Limb (tissue), 2 donors: ENCODE results near the gene B3GLCT.
"Not testable (repeated sequence)": the region's sequence is repeated elsewhere in the genome, so short reads cannot be mapped to it uniquely, and the experiment has no call there.

Experiments used
- DNase-seq, 2 donors: peaks; one replicate each; pipeline ENCODE4 v3.0.0-alpha.2; 2016; ENCODE audit errors: extremely low spot score in 2 of 2

Gene B3GLCT

DNA sequence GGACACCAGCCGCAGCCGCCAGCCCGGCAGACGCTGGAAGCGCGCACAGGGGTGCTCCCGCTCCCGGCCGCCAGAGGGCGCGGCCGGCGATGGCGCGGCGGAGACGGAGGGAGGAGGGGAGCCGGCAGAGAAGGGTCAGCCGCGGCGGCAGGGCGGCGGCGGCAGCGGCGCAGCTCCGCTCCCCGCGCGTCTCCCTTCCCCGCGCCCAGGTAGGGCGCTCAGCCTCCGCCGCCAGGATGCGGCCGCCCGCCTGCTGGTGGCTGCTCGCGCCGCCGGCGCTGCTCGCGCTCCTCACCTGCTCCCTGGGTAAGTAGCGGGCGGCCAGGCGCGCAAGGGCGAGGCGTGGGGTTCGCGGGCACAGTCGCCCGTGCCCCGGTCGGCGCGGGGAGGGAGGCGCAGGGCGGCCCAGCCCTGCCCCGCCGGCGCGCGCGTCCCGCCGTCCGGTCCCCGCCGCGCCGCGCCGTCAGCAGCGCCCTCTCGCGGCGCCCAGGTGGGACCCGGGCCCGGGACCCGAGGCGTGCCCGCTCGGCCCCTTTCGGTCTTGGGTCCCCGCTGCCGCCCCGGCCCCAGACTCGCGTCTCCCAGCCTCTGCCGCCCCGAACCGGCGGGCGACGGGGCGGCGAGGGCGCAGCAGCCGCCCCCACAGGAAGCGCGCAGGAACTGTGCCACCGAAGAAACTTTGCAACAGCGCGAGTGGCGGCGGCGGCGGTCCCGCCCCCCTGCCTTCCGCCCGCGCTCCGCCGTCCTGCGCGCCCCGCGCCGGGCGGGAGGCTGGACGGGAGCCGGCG lies at the start of gene B3GLCT:
Gene B3GLCT, plus strand, starts transcription at position 127 of the 788 bp plus-strand sequence. Its CDS starts 110 bp downstream, at position 237.
- peak; percentile 86 to 91 for DNase-seq

DNA sequence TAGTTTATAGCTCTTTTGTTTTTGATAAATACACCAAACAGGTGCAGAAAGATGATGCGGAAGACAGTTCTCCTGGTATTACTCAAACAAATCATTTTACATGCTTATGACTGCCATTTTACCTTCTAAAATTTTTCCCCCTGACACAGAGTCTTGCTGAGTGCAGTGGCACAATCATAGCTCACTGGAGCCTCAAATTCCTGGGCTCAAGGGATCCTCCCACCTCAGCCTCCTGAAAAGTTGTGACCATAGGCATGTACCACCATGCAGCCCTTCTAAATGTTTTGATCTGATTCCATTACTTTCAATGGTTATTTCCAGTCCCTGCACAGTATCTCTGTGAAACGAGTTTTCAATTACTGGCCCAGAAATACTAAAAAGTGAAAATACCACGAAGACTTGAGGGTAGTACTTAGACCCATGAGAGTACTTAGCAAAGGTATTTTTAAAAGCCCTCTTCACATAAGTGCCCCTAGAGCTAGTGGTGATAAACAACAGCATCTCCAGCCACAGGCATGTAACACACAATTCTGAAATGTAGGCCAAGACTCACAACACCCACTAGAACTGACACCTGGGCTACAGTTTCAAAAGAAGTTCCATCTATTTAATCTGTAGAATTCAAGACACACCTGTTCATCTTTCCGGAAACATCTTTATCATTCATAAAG lies 49.3 kb upstream of the B3GLCT start:
- no peak for DNase-seq

DNA sequence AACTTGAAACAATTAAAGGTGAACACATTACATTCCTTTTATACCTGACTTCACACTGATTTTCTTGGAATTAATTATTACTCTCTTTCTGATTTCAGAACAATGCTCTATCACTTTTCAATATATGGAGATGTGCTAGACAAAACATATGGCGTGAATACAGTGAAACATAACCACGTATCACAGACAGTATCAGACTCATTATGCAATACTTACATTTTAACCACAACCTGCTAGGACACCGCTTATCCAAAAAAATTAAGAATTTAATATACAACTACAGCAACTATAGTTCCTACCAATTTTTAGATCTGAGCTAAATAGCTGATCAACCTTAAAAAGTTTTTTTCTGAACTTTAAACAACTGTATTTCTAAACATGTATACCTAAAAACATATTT lies 47.9 kb upstream of the B3GLCT start:
- DNase-seq = no peak

DNA sequence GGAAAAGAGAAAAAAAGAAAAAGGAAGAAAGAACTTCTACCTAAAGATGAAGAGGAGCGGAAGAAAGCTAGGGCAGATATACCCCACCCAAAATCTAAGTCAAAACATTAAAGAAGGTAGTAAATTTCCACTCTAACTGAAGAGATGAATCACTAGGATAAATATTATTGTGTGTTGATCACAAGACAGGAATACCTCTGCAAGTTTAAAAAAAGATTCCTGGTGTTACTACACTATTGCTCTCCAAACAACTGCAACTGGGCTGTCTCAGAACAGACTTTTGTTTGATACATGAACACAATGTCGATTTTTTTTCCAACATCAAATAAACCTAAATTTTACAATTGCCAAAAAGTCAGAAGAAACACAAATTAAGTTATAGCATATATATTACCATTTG lies 44.8 kb upstream of the B3GLCT start:
- no peak for DNase-seq

DNA sequence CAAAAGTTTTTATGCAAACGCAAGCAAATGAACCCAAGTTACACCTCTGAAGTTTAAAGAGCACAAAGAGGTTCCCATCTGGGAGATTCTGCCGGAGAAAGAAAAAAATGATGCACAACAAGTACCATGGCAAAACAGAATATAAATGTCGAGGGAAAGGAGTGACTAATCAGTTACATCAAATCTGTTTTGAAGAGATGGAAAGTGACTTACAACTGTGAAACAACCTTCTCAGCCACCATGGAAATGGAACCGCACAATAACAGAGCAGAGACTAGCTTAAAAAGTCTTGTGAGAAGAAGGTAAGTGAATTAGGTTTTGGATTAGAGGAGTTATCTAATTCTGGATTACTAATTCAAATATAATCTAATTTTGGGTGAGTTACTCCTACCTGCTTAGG lies 40.5 kb upstream of the B3GLCT start:
- DNase-seq = no peak

DNA sequence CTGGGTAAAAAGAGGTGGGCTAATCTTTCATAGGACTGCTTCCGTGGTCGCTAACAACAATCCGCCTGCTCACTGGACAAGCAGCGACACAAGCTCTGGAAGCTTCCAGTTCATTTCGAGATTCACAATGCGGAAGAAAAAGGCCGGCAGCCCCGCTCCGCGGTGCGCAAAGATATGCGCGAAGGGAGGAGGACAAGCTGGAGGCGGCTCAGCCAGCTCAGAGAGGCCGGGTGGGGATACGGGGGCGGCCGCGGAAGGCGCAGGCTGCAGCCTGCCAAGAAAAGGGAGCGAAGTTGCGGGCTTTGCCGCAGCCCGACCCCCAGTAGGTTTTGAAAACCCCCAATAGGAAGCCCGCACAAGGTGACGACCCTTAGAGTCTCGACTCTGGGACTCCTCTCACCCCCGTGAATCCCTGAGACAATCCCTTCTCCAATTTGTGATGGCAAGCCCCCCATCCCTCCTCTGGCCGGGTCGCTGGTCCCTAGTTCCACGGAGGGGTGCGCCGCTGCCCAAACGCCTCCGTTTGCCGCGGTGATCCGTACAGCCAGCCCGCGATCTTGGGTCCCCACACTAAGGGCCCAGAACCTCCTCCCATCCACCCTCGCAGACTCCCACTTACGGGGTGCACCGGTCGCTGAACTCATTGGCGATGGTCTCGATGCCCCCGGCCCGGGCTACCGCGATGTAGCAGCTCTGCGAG lies 38.8 kb upstream of the B3GLCT start:
- DNase-seq = peak; percentile 34 to 81

DNA sequence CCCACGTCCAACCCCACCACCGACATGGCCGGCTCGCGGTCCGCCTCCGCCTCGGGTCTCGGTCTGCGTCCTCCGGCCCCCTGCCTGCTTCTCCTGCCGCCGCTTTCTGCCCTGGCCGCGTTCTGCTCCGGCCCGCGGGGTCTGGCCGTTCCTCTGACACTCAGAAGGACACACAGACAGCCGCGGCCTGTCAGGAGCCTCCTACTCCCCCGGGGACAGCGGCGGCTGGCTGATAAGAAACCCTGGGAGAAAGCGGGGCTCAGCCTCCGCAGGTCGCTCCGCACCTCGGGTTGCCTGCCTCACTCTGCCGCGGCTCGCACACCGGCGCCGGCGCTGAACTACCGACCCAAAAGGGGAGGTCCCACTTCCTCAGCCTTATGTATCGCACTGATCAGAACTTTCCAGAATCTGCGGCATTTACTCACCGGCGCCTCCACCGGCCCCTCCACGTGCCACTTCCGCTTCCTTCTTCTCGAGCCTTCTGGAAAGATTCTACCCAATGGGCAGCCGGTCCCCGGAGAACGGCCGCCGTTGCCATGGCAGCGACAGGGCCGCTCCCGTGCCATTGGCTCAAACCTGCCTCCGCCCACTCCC lies 38.1 kb upstream of the B3GLCT start, which contains the start of gene HSPH1:
Gene HSPH1, minus strand, starts transcription at position 348 of the 594 bp plus-strand sequence. Its CDS starts 322 bp downstream, at position 26.
- DNase-seq = peak; percentile 98 to 100

DNA sequence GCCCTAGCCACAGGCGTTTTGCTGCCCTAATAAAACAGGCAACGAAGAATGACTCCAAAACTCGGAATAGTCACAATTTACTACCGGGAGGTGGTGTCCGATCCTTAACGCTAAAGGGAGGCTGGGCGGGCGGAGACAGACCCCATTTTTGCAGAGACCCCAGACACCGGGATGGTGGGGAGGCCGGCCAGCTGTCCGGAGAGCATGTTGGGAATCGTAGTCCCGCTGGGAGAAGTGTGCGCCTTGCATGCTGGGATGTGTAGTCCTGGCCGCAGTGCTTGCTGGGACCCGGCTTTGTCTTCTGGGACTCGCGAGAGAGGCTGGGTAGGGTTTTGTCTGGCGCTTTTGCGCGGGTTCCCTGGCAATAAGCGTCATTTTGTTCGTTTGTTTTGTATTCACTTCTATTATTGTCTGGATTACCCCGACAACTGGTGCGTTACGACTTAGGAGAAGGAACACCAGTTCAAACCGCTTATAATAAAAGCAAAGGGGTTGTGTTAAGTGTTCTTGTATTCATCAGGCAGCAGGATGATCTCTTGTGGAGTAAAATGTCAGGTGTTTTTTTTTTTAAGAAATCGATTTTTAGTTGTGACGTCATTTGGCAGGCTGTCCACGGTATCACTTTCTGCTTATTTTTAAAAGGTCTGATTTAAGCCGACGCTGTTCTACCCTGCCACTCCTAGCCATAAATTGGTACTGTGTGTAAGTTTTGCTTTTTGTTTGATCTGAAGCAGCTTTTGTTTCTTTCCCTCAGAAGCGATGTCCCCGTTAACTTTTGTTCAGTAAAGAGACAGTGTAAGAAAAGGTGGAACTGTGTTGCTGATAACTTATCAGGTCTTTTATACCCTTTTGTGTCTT lies 37.4 kb upstream of the B3GLCT start:
- peak; percentile 98 for DNase-seq

DNA sequence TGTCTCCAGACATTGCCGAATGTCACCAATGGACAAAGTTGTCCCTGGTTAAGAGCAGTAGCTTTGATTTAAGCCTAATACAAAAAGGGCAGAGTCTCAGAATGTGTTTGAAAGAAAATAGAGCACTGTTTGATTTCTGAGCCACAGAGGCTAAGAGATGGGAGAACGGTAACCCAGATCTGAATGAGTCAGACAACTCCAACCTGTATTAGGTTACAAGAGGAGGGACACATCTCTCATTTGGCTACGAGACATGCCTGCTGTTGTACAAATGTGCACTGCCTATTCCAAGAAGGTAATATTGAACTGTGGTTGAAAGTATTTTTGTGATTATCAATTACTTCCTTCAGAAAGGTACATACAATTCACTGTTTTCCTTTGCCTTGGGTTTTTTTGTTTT lies 33.2 kb upstream of the B3GLCT start:
- DNase-seq = no peak

DNA sequence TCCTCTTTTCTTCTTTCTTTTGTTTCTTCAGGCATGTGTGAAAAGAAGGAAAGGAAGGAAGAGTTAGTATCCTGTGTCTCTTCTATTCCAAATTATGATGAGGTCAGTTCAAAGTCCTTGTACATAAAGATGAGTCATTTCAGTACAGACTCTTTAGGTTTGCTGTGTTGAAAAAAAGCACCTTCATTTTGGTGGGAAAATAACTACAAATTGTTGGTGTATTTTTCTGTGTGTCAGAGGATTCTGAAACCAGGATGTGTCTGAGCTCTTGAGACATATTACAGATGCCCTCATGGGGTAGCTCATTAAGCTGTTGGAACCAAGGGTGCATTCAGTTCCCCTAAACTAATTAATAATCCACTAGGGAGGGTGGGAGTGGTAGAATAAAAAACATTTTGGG lies 32.3 kb upstream of the B3GLCT start:
- DNase-seq = no peak

DNA sequence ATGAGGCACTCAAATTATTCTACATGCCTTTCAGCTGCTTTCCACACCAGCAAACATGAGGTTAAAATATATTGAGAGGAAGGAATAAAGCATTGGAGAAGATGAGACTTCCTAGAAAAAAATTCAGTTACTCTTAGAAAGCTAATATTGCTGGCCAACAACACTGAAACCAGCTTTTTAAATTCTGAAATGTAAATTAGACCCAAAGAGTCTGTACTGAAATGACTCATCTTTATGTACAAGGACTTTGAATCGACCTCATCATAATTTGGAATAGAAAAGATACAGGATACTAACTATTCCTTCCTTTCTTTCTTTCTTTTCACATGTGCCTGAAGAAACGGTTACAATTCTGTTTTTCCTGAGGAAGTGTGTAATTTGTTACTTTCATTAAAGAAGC lies 31.6 kb upstream of the B3GLCT start:
- DNase-seq = no peak

DNA sequence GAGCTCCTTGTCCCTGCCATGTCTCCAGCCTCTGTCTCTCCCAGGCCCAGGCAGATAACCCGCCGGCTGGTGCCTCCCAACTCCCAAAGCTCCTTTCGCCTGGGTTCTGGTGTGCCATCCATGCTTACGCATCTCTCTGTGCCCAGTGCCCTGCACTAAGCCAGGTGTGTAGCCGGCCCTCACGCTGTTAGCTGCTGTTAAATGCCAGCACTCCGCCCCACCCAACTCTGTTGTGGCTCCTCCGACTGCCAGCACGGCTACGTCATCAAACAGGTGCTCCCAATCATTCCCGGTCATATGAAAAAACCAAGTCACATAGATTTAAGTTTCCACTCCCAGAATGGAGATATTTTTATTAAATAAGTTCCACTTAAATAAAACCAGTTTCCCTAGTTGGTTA lies 31.0 kb upstream of the B3GLCT start:
- DNase-seq = no peak

DNA sequence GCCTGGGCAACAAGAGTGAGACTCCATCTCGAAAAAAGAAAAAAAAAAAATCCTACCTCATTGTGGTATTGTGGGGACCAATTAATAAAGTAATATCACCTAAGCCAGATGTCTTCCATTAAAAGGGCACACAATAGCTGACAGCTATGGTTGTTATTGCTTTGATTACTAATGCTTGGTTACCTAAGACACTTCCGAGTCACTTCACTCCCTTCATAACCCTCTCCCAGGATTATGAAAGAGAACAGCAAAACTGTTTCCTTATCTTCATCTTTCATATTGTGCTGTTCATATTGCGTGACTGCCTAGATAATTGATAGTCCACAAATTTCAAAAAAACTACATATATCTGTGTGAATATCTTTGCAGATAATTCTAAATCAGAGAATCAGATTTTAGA lies 27.8 kb upstream of the B3GLCT start:
- DNase-seq = no peak

DNA sequence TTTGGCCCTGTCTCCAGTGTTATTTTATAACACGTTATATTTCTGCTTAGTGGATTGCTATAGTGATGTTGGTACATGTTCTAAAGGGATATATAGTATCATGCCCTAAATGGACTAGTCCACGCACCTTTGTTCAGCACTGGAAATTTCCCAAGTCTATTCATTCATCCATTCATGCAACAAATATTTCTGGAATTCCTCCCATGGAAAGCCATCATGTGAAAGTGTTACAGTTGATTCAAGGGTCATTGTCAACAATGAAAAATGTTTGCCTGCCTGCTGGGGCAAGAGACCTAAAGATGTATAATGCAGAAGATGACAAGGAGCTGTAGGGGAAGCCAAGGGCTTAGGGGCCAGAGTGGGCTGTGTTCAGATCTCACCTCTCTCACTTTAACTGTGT lies 27.2 kb upstream of the B3GLCT start:
- DNase-seq = no peak

DNA sequence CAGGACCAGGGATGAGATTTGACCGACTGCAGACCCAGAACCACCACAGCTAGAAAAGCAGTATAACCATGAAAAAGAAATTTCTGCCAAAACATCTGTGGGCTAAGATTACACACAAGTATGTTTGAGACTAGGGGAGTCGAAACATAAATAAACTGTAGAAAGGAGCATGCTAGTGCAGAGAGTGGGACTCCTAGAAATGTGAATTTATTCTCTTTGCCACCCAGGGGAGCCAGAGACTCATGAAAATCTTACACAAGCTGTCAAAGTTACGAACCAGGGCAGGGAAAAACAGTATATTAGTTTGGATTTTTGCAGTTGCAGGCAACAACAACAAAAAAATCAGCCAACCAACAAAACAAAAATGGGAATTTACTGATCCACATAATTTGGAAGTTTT lies 25.8 kb upstream of the B3GLCT start:
- peak in 1 of 2 donors; percentile 29 for DNase-seq

DNA sequence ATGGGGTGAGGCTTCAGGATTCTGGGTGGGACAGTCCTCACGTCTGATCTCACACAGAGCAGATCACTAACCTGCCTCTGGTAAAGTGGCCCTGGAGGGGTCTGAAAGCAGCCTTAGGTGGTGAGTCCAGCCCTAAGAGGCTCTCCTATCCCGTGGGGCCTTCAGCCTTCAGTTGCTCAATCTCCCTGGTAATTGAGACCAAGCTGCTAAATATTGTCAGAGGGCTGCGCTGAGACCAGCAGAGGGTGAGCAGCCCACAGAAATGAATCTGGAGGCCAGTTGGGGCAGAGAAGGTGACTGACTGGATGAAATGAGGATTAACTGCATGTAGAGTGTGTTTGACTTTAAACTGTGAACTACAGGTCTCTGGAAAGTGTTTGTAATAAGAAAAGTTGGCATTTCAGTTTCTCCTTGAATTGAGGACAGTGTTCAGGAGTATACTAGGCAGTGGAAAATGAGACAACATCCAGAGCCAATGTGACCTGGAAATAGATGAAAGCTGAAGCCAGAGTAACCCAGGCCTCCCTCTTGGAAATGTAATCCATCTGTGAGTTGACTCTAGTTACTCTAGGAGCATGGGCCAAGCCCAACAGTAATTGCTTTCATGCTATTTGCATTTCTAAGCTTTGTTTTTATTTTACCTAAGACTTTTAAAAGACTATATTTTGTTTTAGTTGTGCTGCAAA lies 23.8 kb upstream of the B3GLCT start:
- peak in 1 of 2 donors; percentile 44 for DNase-seq

DNA sequence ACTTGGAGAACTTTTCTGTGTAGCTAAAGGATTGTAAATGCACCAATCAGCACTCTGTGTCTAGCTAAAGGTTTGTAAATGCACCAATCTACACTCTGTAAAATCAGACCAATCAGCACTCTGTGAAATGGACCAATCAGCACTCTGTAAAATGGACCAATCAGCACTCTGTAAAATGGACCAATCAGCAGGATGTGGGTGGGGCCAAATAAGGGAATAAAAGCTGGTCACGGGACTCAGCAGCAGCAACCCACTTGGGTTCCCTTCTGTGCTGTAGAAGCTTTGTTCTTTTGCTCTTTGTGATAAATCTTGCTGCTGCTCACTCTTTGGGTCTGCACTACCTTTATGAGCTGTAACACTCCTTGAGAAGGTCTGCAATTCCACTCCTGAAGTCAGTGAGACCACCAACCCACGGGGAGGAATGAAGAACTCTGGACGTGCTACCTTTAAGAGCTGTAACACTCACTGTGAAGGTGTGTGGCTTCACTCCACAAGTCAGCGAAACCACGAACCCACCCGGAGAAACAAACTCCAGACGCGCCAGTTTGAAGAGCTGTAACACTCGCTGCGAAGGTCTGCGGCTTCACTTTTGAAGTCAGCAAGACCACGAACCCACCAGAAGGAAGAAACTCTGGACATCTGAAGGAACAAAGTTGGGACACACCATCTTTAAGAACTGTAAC lies 21.8 kb upstream of the B3GLCT start:
- not testable (repeated sequence) for DNase-seq

DNA sequence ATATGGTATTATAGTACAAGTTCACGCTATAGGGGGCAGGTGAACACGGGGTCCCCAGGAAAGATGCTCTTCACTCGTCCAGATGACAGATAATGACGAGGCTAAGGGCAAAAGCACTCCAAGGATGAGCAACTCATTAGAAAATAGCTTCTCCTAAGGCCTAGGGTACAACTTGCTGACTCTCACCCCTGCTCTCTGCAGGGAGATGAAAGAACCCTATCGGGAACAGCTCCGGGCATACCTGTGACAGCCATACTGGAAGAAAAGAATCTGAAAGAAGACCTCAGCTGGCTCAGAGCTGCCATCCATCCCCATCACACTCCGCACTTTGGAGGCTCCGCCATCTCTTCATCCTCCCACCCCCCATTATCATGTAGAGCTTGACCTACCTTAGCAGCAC lies 20.5 kb upstream of the B3GLCT start:
- DNase-seq = no peak

DNA sequence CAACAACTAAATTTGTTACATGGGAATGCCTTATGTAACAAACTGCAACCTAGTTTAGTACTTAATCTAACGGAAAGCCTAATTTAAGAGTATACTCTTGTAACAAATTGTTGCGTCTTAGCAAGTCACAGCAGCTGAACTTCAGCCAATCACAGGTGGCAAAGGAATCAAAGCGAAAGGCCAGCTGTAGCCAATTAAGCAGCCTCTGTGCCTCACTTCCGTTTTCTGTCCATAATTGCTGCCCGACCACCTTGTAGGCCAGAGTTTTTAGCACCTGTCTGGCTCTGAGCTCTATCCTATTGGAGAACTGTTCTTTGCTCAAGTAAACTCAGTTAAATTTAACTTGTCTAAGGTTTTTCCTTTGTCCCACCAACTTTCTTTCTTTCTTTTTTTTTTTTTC lies 20.0 kb upstream of the B3GLCT start:
- DNase-seq = no peak

DNA sequence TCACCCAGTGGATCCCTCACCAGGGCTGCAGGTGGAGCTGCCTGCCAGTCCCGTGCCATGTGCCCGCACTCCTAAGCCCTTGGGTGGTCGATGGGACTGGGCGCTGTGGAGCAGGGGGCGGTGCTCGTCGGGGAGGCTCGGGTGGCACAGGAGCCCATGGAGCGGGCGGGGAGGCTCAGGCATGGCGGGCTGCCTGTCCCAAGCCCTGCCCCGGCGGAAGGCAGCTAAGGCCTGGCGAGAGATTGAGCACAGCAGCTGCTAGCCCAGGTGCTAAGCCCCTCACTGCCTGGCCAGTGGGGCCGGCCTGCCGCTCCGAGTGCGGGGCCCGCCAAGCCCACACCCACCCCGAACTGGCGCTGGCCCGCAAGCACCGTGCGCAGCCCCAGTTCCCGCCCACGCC lies 16.8 kb upstream of the B3GLCT start:
- no peak for DNase-seq
